B cell (primary cell): ENCODE measurements around the gene PLEK2. TPM values are rescaled to one million over a fixed set of nuclear protein-coding genes. Genes with fewer than 3 reads are reported as not detected.
"Not testable (repeated sequence)": the region's sequence is repeated elsewhere in the genome, so short reads cannot be mapped to it uniquely, and the experiment has no call there.

Experiments used
- ATAC-seq: fragments of 200-7000 bp; cut with Tn5 transposase; one replicate; pipeline ENCODE4 v1.10.0; 2021; ENCODE audit warnings: low read depth, mild to moderate bottlenecking, moderate number of reproducible peaks, moderate library complexity
- CTCF ChIA-PET: fragments of 350-600 bp; sonication (Branson Sonifier 250); formaldehyde crosslinking; loops from one replicate; lab custom pipeline; 2021; ENCODE audit warnings: antibody characterized with exemption, inconsistent platforms; lab: Charles Lee
- POLR2A ChIA-PET: fragments of 350-600 bp; sonication (Branson Sonifier 250); formaldehyde crosslinking; loops from one replicate; lab custom pipeline; 2021; ENCODE audit warnings: antibody characterized with exemption; lab: Charles Lee
- DNase-seq: peaks from one replicate; pipeline ENCODE4 v3.0.0; 2013
- H2AFZ ChIP-seq: 2 replicates; pipeline ENCODE4 v1.6.1; 2012; ENCODE audit warnings: mild to moderate bottlenecking, low read depth, low read length; ENCODE audit not compliant: insufficient read depth, poor library complexity, severe bottlenecking
- H3K27ac ChIP-seq, 2 donors: 1 replicate in 1 of 2; 2 replicates in 1 of 2; pipeline ENCODE4 v1.5.1; 2012 to 2013; ENCODE audit warnings: low read length in 2 of 2, mild to moderate bottlenecking in 2 of 2, moderate library complexity in 1 of 2
- H3K27me3 ChIP-seq, 4 experiments: fragments of 200-600 bp in 1 of 4; sonication (generic) in 1 of 4; replicated peaks in 1 of 4; 1 replicate in 2 of 4; 2 replicates in 2 of 4; pipeline versions ENCODE4 v1.6.1 to v1.7.0; 2013 to 2016; ENCODE audit warnings: low read length in 3 of 4, mild to moderate bottlenecking in 2 of 4, mixed read lengths in 1 of 4, moderate library complexity in 1 of 4; ENCODE audit not compliant: insufficient read depth in 4 of 4, control insufficient read depth in 3 of 4; ENCODE audit errors: control extremely low read depth in 1 of 4
- H3K36me3 ChIP-seq, 2 experiments: replicated peaks in 1 of 2; 1 replicate in 1 of 2; 2 replicates in 1 of 2; pipeline versions ENCODE4 v1.6.1 to v1.7.1; 2013; ENCODE audit warnings: low read length in 1 of 2; ENCODE audit not compliant: insufficient read depth in 2 of 2, control insufficient read depth in 1 of 2; ENCODE audit errors: control extremely low read depth in 1 of 2, extremely low read depth in 1 of 2
- H3K4me1 ChIP-seq, 2 donors: fragments of 200-600 bp in 1 of 2; sonication (generic) in 1 of 2; 1 replicate in 1 of 2; 2 replicates in 1 of 2; pipeline versions ENCODE4 v1.5.1 to v1.6.1; 2013 to 2017; ENCODE audit warnings: low read length in 2 of 2; ENCODE audit not compliant: control insufficient read depth in 2 of 2, insufficient read depth in 2 of 2
- H3K4me2 ChIP-seq: replicated peaks from 2 replicates; pipeline ENCODE3; 2012; ENCODE audit warnings: mild to moderate bottlenecking, low read depth, low read length; ENCODE audit not compliant: poor library complexity, severe bottlenecking
- H3K4me3 ChIP-seq, 5 experiments: fragments of 200-600 bp in 1 of 5; sonication (generic) in 1 of 5; 1 replicate in 3 of 5; 2 replicates in 2 of 5; pipeline versions ENCODE4 v1.5.1 to v1.7.0; 2011 to 2016; ENCODE audit warnings: low read length in 4 of 5, mild to moderate bottlenecking in 4 of 5, low read depth in 2 of 5, control low read depth in 1 of 5, moderate library complexity in 1 of 5; ENCODE audit not compliant: insufficient read depth in 1 of 5; ENCODE audit errors: control extremely low read depth in 1 of 5, extremely low read depth in 1 of 5
- H3K79me2 ChIP-seq: fragments of 200-600 bp; sonication (generic); one replicate; pipeline ENCODE4 v1.6.0; 2016; ENCODE audit warnings: low read length; ENCODE audit not compliant: control insufficient read depth, insufficient read depth
- H3K9ac ChIP-seq: fragments of 200-600 bp; sonication (generic); 2 replicates; pipeline ENCODE4 v1.6.1; 2017; ENCODE audit warnings: mild to moderate bottlenecking, low read length, moderate library complexity
- H3K9me3 ChIP-seq, 3 donors: one replicate each; pipeline versions ENCODE4 v1.6.1 to v1.7.1; 2013; ENCODE audit warnings: low read length in 2 of 3; ENCODE audit not compliant: control insufficient read depth in 2 of 3, insufficient read depth in 1 of 3; ENCODE audit errors: control extremely low read depth in 1 of 3
- H4K20me1 ChIP-seq: 2 replicates; pipeline ENCODE4 v1.6.0; 2012; ENCODE audit warnings: mild to moderate bottlenecking, low read length; ENCODE audit not compliant: insufficient read depth, control insufficient read depth, poor library complexity, severe bottlenecking
- H3K27ac Mint-ChIP-seq: one replicate; pipeline ENCODE4 v1.8.0; 2021; ENCODE audit warnings: mixed read lengths
- H3K27me3 Mint-ChIP-seq: one replicate; pipeline ENCODE4 v1.8.0; 2021; ENCODE audit warnings: mixed read lengths
- H3K4me1 Mint-ChIP-seq: one replicate; pipeline ENCODE4 v1.8.0; 2021; ENCODE audit warnings: mixed read lengths
- H3K4me3 Mint-ChIP-seq: one replicate; pipeline ENCODE4 v1.8.0; 2021; ENCODE audit warnings: mixed read lengths
- H3K9me3 Mint-ChIP-seq: one replicate; pipeline ENCODE4 v1.8.0; 2022; ENCODE audit warnings: mixed read lengths; ENCODE audit not compliant: insufficient read depth
- CTCF ChIP-seq: fragments of 200-600 bp; IDR thresholded peaks from one replicate; pipeline ENCODE4 v1.8.0; 2022; ENCODE audit warnings: antibody characterized with exemption, mild to moderate bottlenecking
- EZH2 ChIP-seq: IDR thresholded peaks from 2 replicates; pipeline ENCODE4 v1.6.1; 2012; ENCODE audit warnings: borderline replicate concordance, low read depth, mild to moderate bottlenecking, moderate library complexity, low read length; ENCODE audit not compliant: insufficient read depth, poor library complexity, severe bottlenecking
- WGBS: methylation state at CpG from one replicate; pipeline ENCODE4 v1.1.5; 2013; ENCODE audit warnings: missing lambda C conversion rate; ENCODE audit not compliant: insufficient coverage; 5-methylcytosine and 5-hydroxymethylcytosine counted together
- intact Hi-C: fragments of 100-400 bp; cut with micrococcal nuclease; formaldehyde crosslinking; loops from one replicate; pipeline ENCODE4 v1.10.0; 2022
- polyA plus RNA-seq: library from polyadenylated mRNA; depleted of rRNA; stranded (reverse); fragments of >200 nt; gene quantifications from 2 replicates; pipeline ENCODE4 v1.2.3, GENCODE V29; 2012
- total RNA-seq, 2 donors: library from RNA; stranded (reverse); fragments of 120-200 nt in 1 of 2; gene quantifications; 1 replicate in 1 of 2; 2 replicates in 1 of 2; pipeline versions ENCODE4 v1.2.3 to v1.2.4, GENCODE V29; 2013 to 2022

The PLEK2 gene
- total and polyA plus RNA-seq, 2 donors (not counting 1 experiment from before 2014, with no cell fraction given) = not detected

- H3K9me3 Mint-ChIP-seq = no peaks in the 10 kb centered on the region
- WGBS = 91% methylated on average over 5 of the region's 9 CpGs
- H3K4me3 Mint-ChIP-seq = no peak overlapping the region
- peaks cover 7 to 8% of the 10 kb centered on the region in 2 donors for H3K4me1 ChIP-seq
- intact Hi-C loops = no loop called here
- H3K27me3 ChIP-seq = peaks cover 0 to 18% (median 5%) of the 10 kb centered on the region in 4 experiments
- ATAC-seq (no peak), DNase-seq (no peak)
- no peak overlapping the region for H3K27ac ChIP-seq
- ChIA-PET CTCF (interaction anchor here (0.6 to 1.4 kb wide), 5 partner anchors 10 to 161 kb away, joined by 3 to 6 read pairs (median 4); no protein-coding TSS in a partner anchor), POLR2A (no interaction called here)
- H3K27me3 Mint-ChIP-seq = peaks cover 32% of the 10 kb centered on the region
- no peaks in the 10 kb centered on the region for H3K36me3 ChIP-seq
- H3K4me1 Mint-ChIP-seq = peaks cover 4% of the 10 kb centered on the region
- H3K9me3 ChIP-seq = no peaks in the 10 kb centered on the region
- no peaks in the 10 kb centered on the region for H3K79me2 ChIP-seq
- no peaks in the 10 kb centered on the region for H4K20me1 ChIP-seq
- no peak overlapping the region for H3K4me2 ChIP-seq
- H3K9ac ChIP-seq = no peak overlapping the region
- H3K27ac Mint-ChIP-seq = no peak overlapping the region
- H2AFZ ChIP-seq = no peak overlapping the region
- H3K4me3 ChIP-seq = no peak overlapping the region
- TF ChIP-seq EZH2 = no peak
- no peak for TF ChIP-seq CTCF
Measured at GRCh38 chr14:67410313-67410712, 1.7 kb downstream of the PLEK2 start.

GRCh38 chr14:67409461-67409860 is 2.5 kb downstream of the PLEK2 start:
- Mint-ChIP-seq H3K27me3 (peaks cover 32% of the 10 kb centered on the region), H3K4me1 (peaks cover 4% of the 10 kb centered on the region), H3K4me3 (no peak overlapping the region), H3K27ac (no peak overlapping the region), H3K9me3 (no peaks in the 10 kb centered on the region)
- Histone ChIP-seq H2AFZ (no peak overlapping the region), H3K4me2 (no peak overlapping the region), H3K79me2 (no peaks in the 10 kb centered on the region), H3K36me3 (no peaks in the 10 kb centered on the region), H3K4me1 (peaks cover 7 to 8% of the 10 kb centered on the region in 2 donors), H3K9ac (no peak overlapping the region), H4K20me1 (no peaks in the 10 kb centered on the region), H3K4me3 (no peak overlapping the region), H3K27ac (no peak overlapping the region), H3K9me3 (no peaks in the 10 kb centered on the region), H3K27me3 (peaks cover 0 to 18% (median 5%) of the 10 kb centered on the region in 4 experiments)
- WGBS = 93% methylated on average over 5 of the region's 8 CpGs
- intact Hi-C loops = no loop called here
- TF ChIP-seq CTCF (no peak), EZH2 (no peak)
- no peak for ATAC-seq
- DNase-seq = no peak
- ChIA-PET POLR2A (no interaction called here), CTCF (interaction anchor here (1.1 kb wide), 1 partner anchor 10 kb away, joined by 3 read pairs; no protein-coding TSS in a partner anchor)

- H3K4me3 Mint-ChIP-seq, DNase-seq, POLR2A ChIA-PET, H3K27ac ChIP-seq, H4K20me1 ChIP-seq, H3K4me1 Mint-ChIP-seq, ATAC-seq, H3K9me3 ChIP-seq, intact Hi-C loops, H3K36me3 ChIP-seq, H3K9me3 Mint-ChIP-seq, CTCF ChIA-PET, H3K4me2 ChIP-seq, H2AFZ ChIP-seq, H3K79me2 ChIP-seq, H3K27ac Mint-ChIP-seq, H3K4me3 ChIP-seq, H3K4me1 ChIP-seq, H3K9ac ChIP-seq: not testable (repeated sequence)
- peaks cover 29% of the 10 kb centered on the region for H3K27me3 Mint-ChIP-seq
- WGBS = 79% methylated on average over 4 of the region's 7 CpGs
- peaks cover 0 to 18% (median 5%) of the 10 kb centered on the region in 4 experiments for H3K27me3 ChIP-seq
Measured at GRCh38 chr14:67408122-67408801, 3.7 kb downstream of the PLEK2 start.
